GM21381 (cell line): ENCODE measurements around the gene SLC4A5.

ENCODE experiments used
- ATAC-seq: cut with Tn5 transposase; IDR thresholded peaks from one replicate; pipeline ENCODE4 v1.9.1; 2021; ENCODE audit warnings: mild to moderate bottlenecking, moderate library complexity; ENCODE audit not compliant: unreplicated experiment

SLC4A5 gene

DNA sequence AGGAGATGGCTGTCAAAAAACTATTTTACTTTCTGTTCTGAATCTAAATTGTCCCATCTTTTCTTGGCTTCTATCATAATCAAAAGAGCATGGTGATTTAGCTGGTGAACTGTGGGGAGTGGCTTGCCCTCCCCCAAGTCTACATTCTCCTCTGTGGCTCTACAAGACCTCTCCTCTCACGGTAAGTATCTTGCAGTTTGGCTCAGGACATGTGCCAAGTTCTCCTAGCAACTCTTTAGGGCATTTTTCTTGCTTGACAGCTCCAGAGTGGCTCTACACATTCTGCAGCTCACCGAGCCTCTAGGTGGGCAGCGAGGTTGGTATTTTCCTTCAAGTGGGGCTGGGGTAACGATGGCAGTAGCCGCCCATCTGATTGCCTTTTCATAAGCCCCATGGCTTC is 29.1 kb downstream of the SLC4A5 start:
- ATAC-seq = no peak

DNA sequence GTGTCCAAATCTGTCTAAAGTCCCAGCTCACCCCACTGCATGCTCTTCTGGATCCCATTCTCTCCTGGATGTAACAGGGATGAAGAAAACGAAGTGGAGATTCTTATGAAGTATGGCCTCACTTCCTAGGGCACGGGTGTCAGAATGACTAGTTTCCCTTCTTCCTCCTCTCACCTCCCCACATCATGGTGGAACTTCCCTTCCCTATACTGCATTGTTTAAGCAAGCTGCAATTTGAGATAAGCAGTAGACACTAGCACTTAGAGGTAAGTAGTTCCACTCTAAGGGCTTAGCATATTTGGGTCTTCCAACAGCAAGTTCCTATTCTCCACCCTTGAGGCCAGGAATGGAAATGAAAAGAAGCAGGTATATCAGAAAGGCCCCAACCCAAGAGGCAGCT is 29.7 kb downstream of the SLC4A5 start:
- no peak for ATAC-seq

GRCh38 chr2:74312913-74313312 is 30.3 kb downstream of the SLC4A5 start:
- ATAC-seq = no peak

DNA sequence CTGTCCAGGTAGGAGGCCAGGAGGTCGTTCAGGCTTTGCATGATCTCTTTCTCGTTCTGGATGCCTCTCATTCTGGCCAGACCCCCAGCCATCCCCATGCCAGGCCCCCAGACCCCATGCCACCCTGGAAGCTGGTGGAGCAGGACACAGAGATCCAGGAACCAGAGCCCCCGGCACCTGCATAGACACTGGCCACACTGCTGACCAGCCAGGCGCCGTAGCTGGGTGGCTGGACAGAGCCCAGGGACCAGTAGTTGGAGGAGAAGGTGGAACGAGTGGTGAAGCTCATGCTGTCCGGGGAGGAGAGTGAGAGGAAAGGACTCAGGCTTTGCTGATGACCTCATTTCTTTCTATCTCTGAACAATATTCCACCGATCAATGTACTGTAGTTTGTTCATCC is 35.5 kb downstream of the SLC4A5 start:
- no peak for ATAC-seq

GRCh38 chr2:74304332-74305148 is 38.7 kb downstream of the SLC4A5 start:
- no peak for ATAC-seq

GRCh38 chr2:74302865-74303264 is 40.4 kb downstream of the SLC4A5 start:
- no peak for ATAC-seq

DNA sequence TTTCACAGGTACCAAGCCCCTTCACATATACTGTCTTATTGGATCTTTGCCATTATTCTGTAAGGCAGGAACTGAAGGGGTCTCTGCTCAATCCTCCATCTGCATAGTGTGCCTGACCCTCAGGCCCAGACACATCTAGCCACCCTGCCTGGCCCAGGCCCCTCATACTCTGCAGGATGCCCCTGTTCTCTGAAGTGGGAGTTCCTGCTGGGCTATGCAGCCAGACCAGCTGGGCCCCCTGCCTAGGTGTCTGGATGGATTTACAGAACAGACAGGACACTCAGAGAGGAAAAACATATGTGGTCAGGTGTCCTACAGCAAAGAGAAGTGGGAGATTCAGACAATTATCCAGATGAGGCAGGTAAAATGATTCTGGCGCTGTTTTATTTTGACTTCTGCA is 42.0 kb downstream of the SLC4A5 start:
- no peak for ATAC-seq

GRCh38 chr2:74300506-74300905 is 42.7 kb downstream of the SLC4A5 start:
- no peak for ATAC-seq

DNA sequence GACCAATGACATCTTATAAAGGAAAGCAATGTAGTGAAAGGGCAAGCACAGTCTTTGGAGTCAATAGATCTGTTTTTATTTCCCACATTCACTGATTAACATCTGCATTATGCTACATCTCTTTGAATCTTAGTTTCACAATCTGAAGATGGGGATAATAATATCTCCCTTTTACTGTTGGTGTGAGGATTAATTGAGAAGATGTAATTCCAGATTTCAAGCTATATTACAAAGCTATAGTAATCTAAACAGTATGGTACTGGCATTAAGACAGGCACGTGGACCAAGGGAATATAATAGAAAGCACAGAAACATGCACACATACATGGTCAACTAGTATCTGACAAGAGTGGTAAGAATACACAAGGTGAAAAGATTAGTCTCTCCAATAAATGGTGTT is 45.3 kb downstream of the SLC4A5 start:
- no peak for ATAC-seq

DNA sequence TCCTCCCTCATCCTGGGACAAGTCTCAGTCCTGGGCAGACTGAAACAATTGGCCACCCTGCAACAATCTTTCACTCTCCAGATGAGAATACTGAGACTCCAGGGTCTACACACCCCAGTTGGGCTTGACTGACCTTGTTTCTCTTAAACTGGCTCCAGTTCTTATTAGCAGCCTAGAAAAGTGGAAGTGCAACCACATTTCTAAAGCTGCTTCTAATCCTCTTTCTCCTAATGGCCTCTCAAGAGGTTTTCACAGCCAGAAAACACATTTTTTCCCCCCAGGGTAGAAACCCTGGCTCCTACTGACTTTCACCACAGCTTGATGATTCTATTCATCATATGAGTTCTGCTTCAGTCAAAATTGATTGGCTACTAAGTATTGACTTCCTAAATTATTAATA is 45.8 kb downstream of the SLC4A5 start:
- no peak for ATAC-seq

GRCh38 chr2:74293191-74293991 is 49.8 kb downstream of the SLC4A5 start:
- no peak for ATAC-seq

DNA sequence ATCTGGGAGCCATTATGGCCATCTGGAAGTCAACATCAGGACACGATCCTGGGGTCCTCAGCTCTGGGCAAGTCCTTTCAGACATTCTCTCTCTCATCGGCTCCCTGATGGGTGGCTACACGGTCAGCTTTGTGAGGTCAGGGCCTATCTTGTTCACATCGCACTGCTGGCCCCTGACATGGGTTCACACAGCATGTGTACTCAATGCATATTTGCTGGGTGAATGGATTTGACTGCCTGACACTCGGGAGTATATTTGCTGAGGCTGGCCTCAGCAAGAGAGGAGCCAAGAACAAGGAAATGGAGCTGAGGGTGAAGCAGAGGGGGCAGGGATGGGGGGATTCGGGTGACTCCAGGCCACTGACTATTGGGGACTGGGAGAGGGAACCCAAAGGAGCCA is 50.5 kb downstream of the SLC4A5 start:
- no peak for ATAC-seq

DNA sequence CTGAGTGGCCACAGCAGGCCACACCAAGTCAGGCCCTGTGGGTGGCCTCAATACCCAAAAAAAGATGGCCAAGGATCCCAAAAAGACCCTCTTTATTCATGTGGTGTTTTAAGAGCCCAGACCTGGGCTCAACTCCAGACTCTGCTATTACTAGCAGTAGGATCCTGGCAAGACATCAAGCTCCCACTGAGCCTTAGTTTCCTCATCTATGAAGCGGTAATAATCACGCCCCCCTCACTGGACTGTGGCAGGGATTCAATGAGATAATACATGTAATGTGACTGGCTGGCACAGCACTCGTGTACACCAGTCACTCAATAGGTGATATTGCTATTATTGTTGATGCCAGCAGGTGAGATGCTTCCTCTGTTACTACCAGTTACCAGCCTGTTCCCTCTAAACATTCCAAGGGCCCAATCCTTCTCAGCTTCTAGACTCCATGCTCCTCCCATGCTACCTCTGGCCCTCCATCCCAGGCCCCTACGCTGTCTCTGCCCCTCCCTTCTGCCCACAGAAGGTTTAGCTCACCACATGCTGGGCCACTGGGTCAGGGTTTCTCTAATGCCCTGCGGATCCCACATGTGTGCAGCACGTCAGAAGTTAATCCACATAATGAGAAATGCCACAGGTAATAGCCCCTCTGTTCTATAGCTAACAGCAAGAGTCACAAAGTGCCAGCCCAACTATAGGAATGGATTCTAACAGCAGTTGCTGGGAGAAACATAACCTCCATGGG is 51.2 kb downstream of the SLC4A5 start:
- no peak for ATAC-seq

DNA sequence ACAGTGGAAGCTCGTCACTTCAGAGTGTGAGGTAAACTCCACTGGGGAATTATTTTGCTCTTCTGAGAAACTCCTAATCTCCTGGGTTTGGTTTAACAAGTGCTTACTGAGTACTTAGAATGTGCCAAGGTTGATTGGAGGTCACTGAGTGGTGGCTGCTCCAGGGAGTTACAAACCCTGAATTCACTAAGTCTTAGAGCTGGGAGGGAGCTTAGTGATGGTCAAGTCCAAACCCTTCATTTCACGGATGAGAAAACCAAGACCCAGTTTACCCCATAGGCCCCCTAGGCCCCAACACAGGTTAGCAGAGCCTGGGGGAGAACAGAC is 52.0 kb downstream of the SLC4A5 start:
- ATAC-seq = no peak

- ATAC-seq = peak; percentile 66
Measured at GRCh38 chr2:74290466-74291217, 52.6 kb downstream of the SLC4A5 start.

DNA sequence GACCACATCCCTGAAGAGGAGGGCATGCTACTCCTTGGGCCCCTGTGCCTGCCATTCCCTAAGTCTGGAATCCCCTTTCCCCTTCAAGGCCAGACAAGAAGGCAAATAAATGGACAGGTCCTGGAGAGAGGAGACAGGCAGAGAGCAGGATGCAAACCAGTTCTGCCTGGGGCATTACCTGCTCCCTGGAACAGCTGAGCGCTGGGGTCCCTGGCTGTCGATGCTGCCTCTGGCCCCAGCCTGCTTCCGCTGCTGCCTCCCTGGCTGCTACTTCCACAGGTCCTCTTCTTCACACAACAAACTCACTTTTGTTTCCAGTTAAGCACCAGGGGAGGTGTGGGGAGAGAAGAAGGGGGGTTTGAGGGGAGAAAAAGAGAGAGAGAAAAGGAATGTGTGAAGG is 53.1 kb downstream of the SLC4A5 start:
- ATAC-seq = peak; percentile 20

- no peak for ATAC-seq
Measured at GRCh38 chr2:74286725-74287124, 56.5 kb downstream of the SLC4A5 start.

DNA sequence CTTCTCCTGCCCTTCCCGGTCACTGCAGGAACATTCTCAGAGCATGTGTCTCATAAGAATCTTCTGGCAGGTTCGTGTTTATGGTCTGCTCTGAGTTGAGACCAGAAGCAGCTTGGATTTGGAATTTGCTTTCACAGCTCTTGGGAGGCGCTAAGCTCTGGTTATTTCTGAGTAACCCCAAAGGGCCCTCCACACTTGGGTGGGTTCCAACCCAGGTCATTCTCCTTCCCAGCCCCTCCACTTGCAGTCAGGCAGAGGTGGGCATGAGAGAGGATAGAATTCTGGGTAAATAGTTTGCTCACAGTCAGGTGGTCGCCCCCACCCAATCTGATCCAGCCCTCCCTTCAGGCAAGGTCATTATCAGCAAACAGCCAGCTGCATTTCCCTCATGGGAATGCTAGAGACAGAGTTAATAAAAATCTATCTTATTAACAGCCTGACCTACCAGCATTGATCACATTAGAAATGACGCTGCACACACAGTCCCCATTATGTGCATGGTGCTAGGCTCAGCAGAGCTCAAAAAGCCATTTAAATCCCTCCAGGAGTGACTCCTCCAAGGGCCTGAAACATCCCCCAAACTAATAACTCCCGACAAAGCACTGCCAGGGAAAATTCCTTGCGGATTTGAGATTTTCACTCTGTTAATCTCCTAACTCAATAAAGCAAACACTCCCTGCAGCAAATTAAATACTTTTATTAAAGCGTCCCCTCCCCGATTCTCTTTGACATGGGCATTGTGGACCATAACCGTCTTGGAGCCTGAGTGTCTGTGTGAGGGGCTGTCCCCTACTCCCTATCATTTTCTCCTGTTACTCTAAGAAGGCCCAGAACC is 61.9 kb downstream of the SLC4A5 start:
- ATAC-seq = no peak

DNA sequence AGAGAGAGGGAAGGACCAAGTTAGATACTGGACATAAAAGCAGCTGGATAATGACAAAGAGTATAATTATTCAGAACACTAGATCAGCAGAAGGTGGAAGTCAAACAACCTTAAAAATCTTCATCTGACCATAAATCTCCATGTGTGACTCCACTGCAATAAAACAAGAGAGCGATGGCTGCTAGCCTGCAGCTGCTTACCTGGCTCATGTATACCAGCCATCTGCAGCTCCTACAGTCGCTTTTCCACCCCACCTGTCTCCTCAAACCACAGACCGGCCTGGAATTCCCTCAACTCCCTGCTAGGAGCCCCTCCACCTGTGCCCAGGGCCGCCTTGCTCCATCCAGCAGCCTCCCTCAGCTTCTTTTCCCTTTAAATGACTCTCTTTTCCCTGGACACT is 64.5 kb downstream of the SLC4A5 start:
- no peak for ATAC-seq

- ATAC-seq = no peak
Measured at GRCh38 chr2:74278176-74278575, 65.0 kb downstream of the SLC4A5 start.
